Kidney (tissue), 14 donors: ENCODE measurements around the gene TRIP13. TPM values are rescaled to one million over a fixed set of nuclear protein-coding genes. Genes with fewer than 3 reads are reported as not detected.
"Not testable (repeated sequence)": the region's sequence is repeated elsewhere in the genome, so short reads cannot be mapped to it uniquely, and the experiment has no call there.

Source experiments
- DNase-seq, 5 donors: peaks; one replicate each; pipeline ENCODE4 v3.0.0-alpha.2; 2013 to 2020
- FAIRE-seq: peaks from 2 replicates; lab custom pipeline; 2012; peaks lifted over from hg19 to GRCh38; lab: Jason Lieb, UNC
- H3K27ac ChIP-seq, 2 donors: one replicate each; pipeline ENCODE4 v1.7.0; 2013; ENCODE audit warnings: low read depth in 2 of 2, low read length in 2 of 2, inconsistent platforms in 1 of 2
- H3K27me3 ChIP-seq: one replicate; pipeline ENCODE4 v1.7.1; 2013; ENCODE audit warnings: low read length, inconsistent platforms; ENCODE audit not compliant: control insufficient read depth, insufficient read depth
- H3K36me3 ChIP-seq, 3 donors: one replicate each; pipeline versions ENCODE4 v1.7.0 to v1.7.1; 2013; ENCODE audit warnings: low read length in 3 of 3, control low read depth in 1 of 3, inconsistent platforms in 1 of 3; ENCODE audit not compliant: insufficient read depth in 3 of 3, control insufficient read depth in 2 of 3
- H3K4me1 ChIP-seq, 3 donors: one replicate each; pipeline versions ENCODE4 v1.7.0 to v1.7.1; 2013; ENCODE audit warnings: low read length in 3 of 3, inconsistent platforms in 1 of 3, low read depth in 1 of 3; ENCODE audit not compliant: control insufficient read depth in 2 of 3, insufficient read depth in 2 of 3
- H3K4me3 ChIP-seq, 3 donors: one replicate each; pipeline versions ENCODE4 v1.7.0 to v1.8.1; 2013; ENCODE audit warnings: low read length in 3 of 3, control low read depth in 1 of 3, inconsistent platforms in 1 of 3
- H3K9ac ChIP-seq, 3 donors: one replicate each; pipeline versions ENCODE4 v1.7.0 to v1.7.1; 2013; ENCODE audit warnings: low read length in 3 of 3, control low read depth in 1 of 3, inconsistent platforms in 1 of 3
- H3K9me3 ChIP-seq, 3 donors: one replicate each; pipeline versions ENCODE4 v1.7.0 to v1.7.1; 2013; ENCODE audit warnings: low read length in 3 of 3, control low read depth in 1 of 3, inconsistent platforms in 1 of 3; ENCODE audit not compliant: control insufficient read depth in 2 of 3, insufficient read depth in 1 of 3
- CTCF ChIP-seq: IDR thresholded peaks from 3 replicates; pipeline ENCODE4 v1.5.1; 2012; ENCODE audit warnings: mild to moderate bottlenecking, moderate library complexity, borderline replicate concordance; ENCODE audit not compliant: insufficient read depth; ENCODE audit errors: extremely low read depth
- intact Hi-C: fragments of 100-400 bp; cut with DNase I; formaldehyde crosslinking; loops from one replicate; pipeline ENCODE4 v1.11.1; 2022
- polyA plus RNA-seq: library from polyadenylated mRNA; stranded (reverse); fragments of 350-450 nt; fragmentation: Illumina TruSeq; extraction: RNeasy Lipid Tissue Mini Kit (QIAGEN cat#74804); gene quantifications from one replicate; pipeline ENCODE4 v1.2.3, GENCODE V29; 2014; ENCODE audit warnings: low read depth, low replicate concordance; ENCODE audit not compliant: insufficient read depth
- total RNA-seq: library from RNA; stranded (reverse); fragmentation: NEBNext Ultra II Directional; extraction: Animal tissue kit (Norgen Biotek cat#: 25700); gene quantifications from one replicate; pipeline ENCODE4 v1.2.1, GENCODE V29; 2021
- donor health status: control.
- donor health status: control.
- donor health status: control.
- donor health status: control.
- donor health status: control.
- donor health status: DM: yes; HTN: yes; CAD: no.
- donor health status: Normal renal cell carcinoma (clear cell type).

The TRIP13 gene
- total and polyA plus RNA-seq, 2 donors from 2014 or later, result 0.86 to 1.6 TPM

- DNase-seq, H3K4me1 ChIP-seq, H3K9me3 ChIP-seq, H3K27ac ChIP-seq, intact Hi-C loops, H3K9ac ChIP-seq, FAIRE-seq, H3K4me3 ChIP-seq, H3K36me3 ChIP-seq, H3K27me3 ChIP-seq: not testable (repeated sequence)
Measured at GRCh38 chr5:845676-846601, 46.7 kb upstream of the TRIP13 start.

GRCh38 chr5:846602-847091 is 46.0 kb upstream of the TRIP13 start:
- H3K4me1 ChIP-seq, H3K27me3 ChIP-seq, intact Hi-C loops, H3K9ac ChIP-seq, FAIRE-seq, H3K4me3 ChIP-seq, H3K36me3 ChIP-seq, H3K27ac ChIP-seq, H3K9me3 ChIP-seq: not testable (repeated sequence)
- DNase-seq, result peak in 2 of 5 donors; percentile 31 to 72

- FAIRE-seq, intact Hi-C loops: not testable (repeated sequence)
Measured at GRCh38 chr5:847212-847611, 45.5 kb upstream of the TRIP13 start.

GRCh38 chr5:847736-848135 is 44.9 kb upstream of the TRIP13 start:
- H3K4me3 ChIP-seq, FAIRE-seq, H3K9me3 ChIP-seq, H3K4me1 ChIP-seq, H3K27me3 ChIP-seq, H3K36me3 ChIP-seq, H3K27ac ChIP-seq, H3K9ac ChIP-seq, intact Hi-C loops: not testable (repeated sequence)
- DNase-seq, result peak in 2 of 5 donors; percentile 19 to 52

More at GRCh38 chr5:847212-847611, 45.5 kb upstream of the TRIP13 start:
- DNase-seq, result peak in 2 of 5 donors; percentile 20 to 73
- H3K36me3 ChIP-seq, H3K9ac ChIP-seq, H3K4me1 ChIP-seq, H3K27me3 ChIP-seq, H3K9me3 ChIP-seq, H3K27ac ChIP-seq, H3K4me3 ChIP-seq: not testable (repeated sequence)

GRCh38 chr5:848671-849111 is 44.0 kb upstream of the TRIP13 start:
- Histone ChIP-seq H3K9ac (no peak overlapping the region), H3K9me3 (no peaks in the 10 kb centered on the region), H3K4me1 (peaks cover 0 to 3% (median 0%) of the 10 kb centered on the region in 3 donors), H3K27me3 (peaks cover 2% of the 10 kb centered on the region), H3K4me3 (no peak overlapping the region), H3K27ac (no peak overlapping the region), H3K36me3 (no peaks in the 10 kb centered on the region)
- no peak for TF ChIP-seq CTCF
- FAIRE-seq, result no peak
- DNase-seq, result peak in 2 of 5 donors; percentile 45 to 65
- intact Hi-C loops, result no loop called here
